K562 (cell line): ENCODE measurements around the gene ESR2. TPM values are rescaled to one million over a fixed set of nuclear protein-coding genes. Genes with fewer than 3 reads are reported as not detected.

Experiments used
- BRF2 ChIP-seq: IDR thresholded peaks from 3 replicates; pipeline ENCODE4 v1.6.1; 2011; ENCODE audit warnings: borderline replicate concordance, mild to moderate bottlenecking; ENCODE audit not compliant: insufficient read length, insufficient read depth
- CBFB ChIP-seq: sonication (generic); formaldehyde crosslinking; IDR thresholded peaks from 2 replicates; pipeline ENCODE4 v1.4.0; 2020; ENCODE audit warnings: mild to moderate bottlenecking, missing genetic modification reagents
- CCAR2 ChIP-seq: fragments of 200-400 bp; formaldehyde crosslinking; IDR thresholded peaks from 2 replicates; pipeline ENCODE4 v1.6.1; 2017; ENCODE audit warnings: mild to moderate bottlenecking, low read depth, low read length
- CTBP1 ChIP-seq: fragments of 450-650 bp; IDR thresholded peaks from 2 replicates; pipeline ENCODE4 v1.6.1; 2016; ENCODE audit warnings: borderline replicate concordance
- DLX4 ChIP-seq: fragments of 250-450 bp; sonication (Bioruptor Pico); IDR thresholded peaks from 2 replicates; pipeline ENCODE4 v1.6.1; 2021; ENCODE audit warnings: mild to moderate bottlenecking
- E2F1 ChIP-seq: sonication (generic); formaldehyde crosslinking; IDR thresholded peaks from 2 replicates; pipeline ENCODE4 v1.8.1; 2023; ENCODE audit warnings: mild to moderate bottlenecking, missing genetic modification reagents, moderate library complexity
- FOXO4 ChIP-seq: fragments of 450-650 bp; formaldehyde crosslinking; IDR thresholded peaks from 2 replicates; pipeline ENCODE4 v1.4.0; 2020; ENCODE audit warnings: mild to moderate bottlenecking, moderate library complexity
- HLTF ChIP-seq: fragments of 450-650 bp; IDR thresholded peaks from 2 replicates; pipeline ENCODE4 v1.6.1; 2016
- HNRNPUL1 ChIP-seq: fragments of 200-400 bp; formaldehyde crosslinking; IDR thresholded peaks from 2 replicates; pipeline ENCODE4 v1.6.1; 2017; ENCODE audit warnings: low read length
- JUNB ChIP-seq: fragments of 450-650 bp; formaldehyde crosslinking; conservative IDR thresholded peaks from 2 replicates; pipeline ENCODE4 v1.4.0; 2020; ENCODE audit warnings: mild to moderate bottlenecking
- KHSRP ChIP-seq: fragments of 450-650 bp; IDR thresholded peaks from 2 replicates; pipeline ENCODE4 v1.6.1; 2017
- MAFK ChIP-seq: IDR thresholded peaks from 2 replicates; pipeline ENCODE4 v1.6.1; 2011; ENCODE audit warnings: low read length, improper control_type of control experiment
- MECOM ChIP-seq: fragments of 250-450 bp; sonication (Bioruptor Pico); IDR thresholded peaks from 2 replicates; pipeline ENCODE4 v1.8.0; 2022; ENCODE audit warnings: inconsistent platforms
- NCOA1 ChIP-seq: fragments of 450-650 bp; IDR thresholded peaks from 2 replicates; pipeline ENCODE4 v1.6.1; 2016; ENCODE audit warnings: low read depth
- NFE2 ChIP-seq: IDR thresholded peaks from 2 replicates; pipeline ENCODE4 v1.6.1; 2014; ENCODE audit warnings: antibody characterized with exemption, low read depth
- NFYB ChIP-seq: IDR thresholded peaks from 2 replicates; pipeline ENCODE4 v1.6.1; 2011; ENCODE audit warnings: mild to moderate bottlenecking, moderate library complexity; ENCODE audit not compliant: insufficient read length; ENCODE audit errors: extremely low read depth
- PHF8 ChIP-seq: fragments of 200-600 bp; sonication (generic); IDR thresholded peaks from 2 replicates; pipeline ENCODE4 v1.6.1; 2012; ENCODE audit warnings: mixed run types, mild to moderate bottlenecking, inconsistent platforms, low read length, moderate library complexity, borderline replicate concordance
- POLR2AphosphoS2 ChIP-seq: IDR thresholded peaks from 2 replicates; pipeline ENCODE4 v1.6.1; 2012; ENCODE audit warnings: low read length, improper control_type of control experiment
- RBM22 ChIP-seq: fragments of 200-400 bp; formaldehyde crosslinking; IDR thresholded peaks from 2 replicates; pipeline ENCODE4 v1.6.1; 2018; ENCODE audit warnings: low read length, low read depth; ENCODE audit not compliant: poor library complexity, severe bottlenecking
- SMARCE1 ChIP-seq: fragments of 450-650 bp; IDR thresholded peaks from 2 replicates; pipeline ENCODE4 v1.7.1; 2016; ENCODE audit warnings: mild to moderate bottlenecking
- SRF ChIP-seq, 2 experiments: fragments of 250-450, 450-650 bp in 1 of 2; sonication (Bioruptor Pico) in 1 of 2; sonication (generic) in 1 of 2; formaldehyde crosslinking; IDR thresholded peaks; 2 replicates each; pipeline versions ENCODE4 v1.5.0 to v1.5.1; 2020 to 2022; ENCODE audit warnings: mild to moderate bottlenecking in 1 of 2, missing genetic modification reagents in 1 of 2
- STAT5A ChIP-seq: IDR thresholded peaks from 2 replicates; pipeline ENCODE4 v1.6.1; 2012; ENCODE audit warnings: low read length, inconsistent platforms, borderline replicate concordance
- TEAD1 ChIP-seq, 2 experiments: fragments of 450-650 bp in 1 of 2; sonication (generic) in 1 of 2; formaldehyde crosslinking; IDR thresholded peaks; 2 replicates each; pipeline versions ENCODE4 v1.4.0 to v1.8.0; 2020 to 2022; ENCODE audit warnings: mild to moderate bottlenecking in 2 of 2, missing genetic modification reagents in 1 of 2
- ZBTB5 ChIP-seq: fragments of 450-650 bp; IDR thresholded peaks from 2 replicates; pipeline ENCODE4 v1.6.1; 2017; ENCODE audit warnings: antibody characterized with exemption
- ZNF668 ChIP-seq: fragments of 250-450 bp; sonication (Bioruptor Pico); IDR thresholded peaks from 2 replicates; pipeline ENCODE4 v1.8.0; 2022; ENCODE audit warnings: mild to moderate bottlenecking, inconsistent platforms
- polyA plus RNA-seq, 8 experiments: library from polyadenylated mRNA; depleted of rRNA in 4 of 8; stranded (reverse) in 5 of 8; unstranded in 3 of 8; fragments of >200 nt; fragmentation: Nextera tagmentation in 2 of 8; fragmentation: Illumina TruSeq in 1 of 8; extraction: Ambion mirVana in 2 of 8; extraction: Trizol in 1 of 8; gene quantifications; 2 replicates each; pipeline versions ENCODE4 v1.2.1 to v1.2.3, GENCODE V29; 2011 to 2014; ENCODE audit warnings: inconsistent platforms in 1 of 8, missing spikeins in 1 of 8
- total RNA-seq, 7 experiments: library from RNA; depleted of rRNA in 6 of 7; stranded (reverse); fragments of >200 nt in 6 of 7; fragmentation: Illumina TruSeq in 2 of 7; extraction: Trizol in 2 of 7; gene quantifications; 2 replicates each; pipeline versions ENCODE4 v1.2.1 to v1.2.3, GENCODE V29; 2011 to 2021; ENCODE audit warnings: low replicate concordance in 1 of 7

Gene ESR2
- total and polyA plus RNA-seq, 9 of the 15 experiments (the other 6 are each of a cell fraction or from before 2014, with no cell fraction given), result 0.07 to 3.8 (median 2.0) TPM

- no peak for TF ChIP-seq E2F1 (CRISPR knock-in tag)
- no peak; the same call in 1 of the 2 replicates for TF ChIP-seq CTBP1
- TF ChIP-seq BRF2, result no peak
- TF ChIP-seq SRF (CRISPR knock-in tag; IDR thresholded peaks at IDR 0.05), result no peak
- no peak for TF ChIP-seq ZNF668 (CRISPR knock-in tag)
- peak; percentile 37 for TF ChIP-seq NFYB
- TF ChIP-seq ZBTB5, result no peak
- no peak for TF ChIP-seq MAFK
- no peak for TF ChIP-seq STAT5A
- TF ChIP-seq DLX4 (CRISPR knock-in tag), result no peak
- no peak for TF ChIP-seq CBFB
- no peak for TF ChIP-seq KHSRP
- TF ChIP-seq POLR2AphosphoS2, result no peak
- TF ChIP-seq CCAR2, result no peak
- no peak for TF ChIP-seq TEAD1 (CRISPR knock-in tag; IDR thresholded peaks at IDR 0.05)
- TF ChIP-seq JUNB, result no peak
- TF ChIP-seq MECOM, result no peak
- TF ChIP-seq RBM22, result no peak
- TF ChIP-seq HLTF, result no peak
- TF ChIP-seq FOXO4 (CRISPR knock-in tag), result no peak
- peak; percentile 65; the same call in 1 of the 2 replicates for TF ChIP-seq PHF8
- TF ChIP-seq NCOA1, result no peak
- no peak for TF ChIP-seq HNRNPUL1
- no peak for TF ChIP-seq NFE2
- TF ChIP-seq SMARCE1, result no peak
Observed at GRCh38 chr14:64338616-64339316, 44.6 kb upstream of the ESR2 start (continued).
